HCT116 (cell line): ENCODE measurements around the gene CNST. TPM values are rescaled to one million over a fixed set of nuclear protein-coding genes. Genes with fewer than 3 reads are reported as not detected.

ENCODE experiments used
- ATAC-seq: fragments of 200-7000 bp; cut with Tn5 transposase; 2 replicates; pipeline ENCODE4 v1.9.1; 2020; ENCODE audit warnings: mild to moderate bottlenecking, moderate library complexity
- BruUV-seq: library from RNA; stranded (reverse); fragments of 400-500 nt; replicated peaks from 2 replicates; lab custom pipeline; 2021; lab: Mats Ljungman, UMichigan
- CTCF ChIA-PET: fragments of 300-600 bp; sonication (Branson Sonifier 250); formaldehyde crosslinking; loops from one replicate; lab custom pipeline; 2021; ENCODE audit warnings: antibody characterized with exemption; lab: Charles Lee
- POLR2A ChIA-PET: fragments of 300-600, 350-600 bp; sonication (Branson Sonifier 250); formaldehyde crosslinking; loops from one replicate; lab custom pipeline; 2021; ENCODE audit warnings: antibody characterized with exemption; lab: Charles Lee
- RAD21 ChIA-PET, 2 experiments: fragments of 300-600 bp; sonication (Branson Sonifier 250); formaldehyde crosslinking; loops; one replicate each; lab custom pipeline; 2023; ENCODE audit warnings: low total read pairs in 2 of 2; ENCODE audit not compliant: uncharacterized antibody in 2 of 2, unreplicated experiment in 2 of 2, low non-redundant PET in 1 of 2; lab: Charles Lee
- DNase-seq: peaks from one replicate; pipeline ENCODE4 v3.0.0-alpha.2; 2010; ENCODE audit warnings: low read depth, low spot score
- H2AFZ ChIP-seq: fragments of 200-600 bp; shearing (Covaris generic), sonication (generic); 2 replicates; pipeline ENCODE4 v1.6.1; 2017; ENCODE audit warnings: low read depth, mixed run types, mixed read lengths, antibody characterized with exemption, low read length; ENCODE audit not compliant: poor library complexity, severe bottlenecking
- H3K27ac ChIP-seq: 2 replicates; pipeline ENCODE4 v1.5.1; 2012; ENCODE audit warnings: low read depth, low read length
- H3K27me3 ChIP-seq: fragments of 200-600 bp; sonication (generic); 2 replicates; pipeline ENCODE4 v1.6.1; 2016; ENCODE audit warnings: mixed run types, low read length, mixed read lengths; ENCODE audit not compliant: insufficient read depth
- H3K36me3 ChIP-seq, 2 experiments: fragments of 200-500 bp in 1 of 2; fragments of 200-600 bp in 1 of 2; sonication (Bioruptor generic) in 1 of 2; sonication (generic) in 1 of 2; 2 replicates each; pipeline versions ENCODE4 v1.5.1 to v1.6.1; 2014 to 2016; ENCODE audit warnings: low read length in 2 of 2, inconsistent platforms in 1 of 2, mixed read lengths in 1 of 2, mixed run types in 1 of 2; ENCODE audit not compliant: insufficient read depth in 2 of 2, control insufficient read depth in 1 of 2
- H3K4me1 ChIP-seq, 2 experiments: fragments of 200-600 bp in 1 of 2; sonication (generic) in 1 of 2; 2 replicates each; pipeline versions ENCODE4 v1.5.1 to v1.6.1; 2012 to 2017; ENCODE audit warnings: low read length in 2 of 2, inconsistent platforms in 1 of 2, mild to moderate bottlenecking in 1 of 2, mixed read lengths in 1 of 2, mixed run types in 1 of 2, moderate library complexity in 1 of 2; ENCODE audit not compliant: insufficient read depth in 2 of 2, control insufficient read depth in 1 of 2
- H3K4me2 ChIP-seq: fragments of 200-600 bp; sonication (generic); 2 replicates; pipeline ENCODE4 v1.6.1; 2017; ENCODE audit warnings: mixed run types, low read length, mixed read lengths
- H3K4me3 ChIP-seq, 2 experiments: fragments of 200-600 bp in 1 of 2; sonication (generic) in 1 of 2; replicated peaks in 1 of 2; 2 replicates each; pipeline ENCODE4 v1.5.1; 2011 to 2016; ENCODE audit warnings: low read length in 2 of 2, control low read depth in 1 of 2, low read depth in 1 of 2, mild to moderate bottlenecking in 1 of 2, mixed read lengths in 1 of 2, mixed run types in 1 of 2
- H3K79me2 ChIP-seq: fragments of 200-600 bp; sonication (generic); 2 replicates; pipeline ENCODE4 v1.6.1; 2017; ENCODE audit warnings: mild to moderate bottlenecking, mixed run types, low read length, moderate library complexity, mixed read lengths; ENCODE audit not compliant: insufficient read depth
- H3K9ac ChIP-seq: fragments of 200-600 bp; sonication (generic); 2 replicates; pipeline ENCODE4 v1.6.1; 2016; ENCODE audit warnings: low read length, mixed read lengths
- H3K9me2 ChIP-seq: fragments of 200-600 bp; sonication (generic), shearing (Covaris generic); 2 replicates; pipeline ENCODE4 v1.6.1; 2017; ENCODE audit warnings: mixed run types, mild to moderate bottlenecking, moderate library complexity; ENCODE audit not compliant: insufficient read depth
- H3K9me3 ChIP-seq, 2 experiments: fragments of 200-500 bp in 1 of 2; fragments of 200-600 bp in 1 of 2; sonication (Bioruptor generic) in 1 of 2; sonication (generic) in 1 of 2; 2 replicates each; pipeline ENCODE4 v1.6.1; 2014 to 2017; ENCODE audit warnings: low read length in 2 of 2, mixed read lengths in 2 of 2, inconsistent platforms in 1 of 2, low read depth in 1 of 2, mild to moderate bottlenecking in 1 of 2, mixed run types in 1 of 2, moderate library complexity in 1 of 2; ENCODE audit not compliant: control insufficient read depth in 1 of 2, insufficient read depth in 1 of 2
- H4K20me1 ChIP-seq: fragments of 200-600 bp; sonication (generic), shearing (Covaris generic); 2 replicates; pipeline ENCODE4 v1.6.1; 2017; ENCODE audit warnings: mixed run types, mild to moderate bottlenecking, moderate library complexity; ENCODE audit not compliant: insufficient read depth
- ATF3 ChIP-seq: IDR thresholded peaks from 2 replicates; pipeline ENCODE4 v1.6.1; 2012
- CBX3 ChIP-seq: IDR thresholded peaks from 2 replicates; pipeline ENCODE4 v1.6.1; 2012; ENCODE audit warnings: low read depth
- CEBPB ChIP-seq: IDR thresholded peaks from 2 replicates; pipeline ENCODE4 v1.6.1; 2012; ENCODE audit warnings: low read depth
- EGR1 ChIP-seq: IDR thresholded peaks from 2 replicates; pipeline ENCODE4 v1.6.1; 2012; ENCODE audit warnings: low read depth
- FOSL1 ChIP-seq: IDR thresholded peaks from 2 replicates; pipeline ENCODE4 v1.6.1; 2012; ENCODE audit warnings: low read depth
- JUND ChIP-seq: IDR thresholded peaks from 2 replicates; pipeline ENCODE4 v1.6.1; 2012
- RAD21 ChIP-seq: IDR thresholded peaks from 2 replicates; pipeline ENCODE4 v1.6.1; 2012; ENCODE audit warnings: low read depth, mild to moderate bottlenecking
- SRF ChIP-seq: IDR thresholded peaks from 2 replicates; pipeline ENCODE4 v1.6.1; 2012; ENCODE audit warnings: low read depth
- TCF7L2 ChIP-seq: IDR thresholded peaks from 2 replicates; pipeline ENCODE4 v1.7.0; 2011; ENCODE audit warnings: borderline replicate concordance, inconsistent platforms; ENCODE audit not compliant: insufficient read depth, insufficient read length; ENCODE audit errors: extremely low read depth
- YY1 ChIP-seq: IDR thresholded peaks from 2 replicates; pipeline ENCODE4 v1.6.1; 2011; ENCODE audit warnings: low read length, low read depth, moderate library complexity, mild to moderate bottlenecking; ENCODE audit not compliant: insufficient replicate concordance; ENCODE audit errors: extremely low read depth
- ZBTB33 ChIP-seq: IDR thresholded peaks from 2 replicates; pipeline ENCODE4 v1.6.1; 2011; ENCODE audit warnings: mild to moderate bottlenecking, low read length, moderate library complexity; ENCODE audit not compliant: insufficient replicate concordance; ENCODE audit errors: extremely low read depth
- intact Hi-C: fragments of 100-400 bp; cut with micrococcal nuclease; formaldehyde crosslinking; loops from 2 replicates; pipeline ENCODE4 v1.10.0; 2022
- total RNA-seq: library from RNA; stranded (reverse); gene quantifications from one replicate; pipeline ENCODE4 v1.2.1, GENCODE V29; 2021; ENCODE audit not compliant: unreplicated experiment

Gene CNST
- total RNA-seq, 1 experiment from 2014 or later, result 13.5 TPM

DNA sequence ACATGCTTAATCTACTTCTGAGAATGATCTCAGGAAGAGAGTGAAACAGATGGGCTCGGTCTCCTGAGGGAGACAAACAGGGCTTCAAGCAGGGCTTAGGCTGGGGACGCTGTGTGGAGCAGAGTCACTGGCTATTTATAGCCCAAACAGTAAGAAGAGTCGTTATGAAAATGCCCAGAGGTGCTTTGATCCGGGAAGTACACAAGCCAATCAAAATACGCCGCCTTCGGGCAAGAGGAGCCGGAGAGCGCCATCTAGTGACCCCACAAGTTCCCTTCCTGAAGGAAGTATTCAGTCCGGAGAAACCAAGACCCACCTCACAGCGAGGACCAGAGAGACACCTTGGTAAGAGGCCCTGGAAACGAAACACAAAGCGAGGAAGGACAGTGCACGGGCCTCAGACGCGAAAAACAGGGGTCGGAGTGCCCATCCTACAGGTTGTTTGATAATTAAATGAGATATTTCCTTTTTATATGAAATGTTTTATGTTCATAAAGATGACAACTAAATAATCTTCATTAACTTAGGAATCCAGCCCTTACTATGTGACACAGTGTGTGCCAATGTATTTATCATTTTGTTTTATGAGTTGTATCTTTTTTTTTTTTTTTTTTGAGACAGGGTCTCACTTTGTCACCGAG, 133.0 kb downstream of the CNST start (continued):
- no peak for TF ChIP-seq ZBTB33
- no peak for TF ChIP-seq SRF

DNA sequence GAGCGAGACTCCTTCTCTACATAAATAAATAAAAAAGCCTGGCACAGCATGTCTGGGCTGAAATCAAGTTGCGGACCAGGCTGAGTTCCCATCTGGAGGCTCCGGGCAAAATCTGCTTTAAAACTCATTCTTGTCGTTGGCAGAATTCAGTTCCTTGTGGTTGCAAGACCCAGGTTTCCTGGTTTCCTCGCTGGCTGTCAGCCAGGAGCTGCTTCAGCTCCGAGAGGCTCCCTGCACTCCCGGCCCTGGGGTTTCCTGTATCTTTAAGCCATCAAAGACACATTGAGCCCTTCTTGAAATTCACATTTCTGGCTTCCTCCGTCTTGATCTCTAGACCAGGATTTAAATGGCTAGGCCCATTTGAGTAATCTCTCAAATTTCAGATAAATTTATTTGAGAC, 137.3 kb downstream of the CNST start:
- CTCF ChIA-PET, result no interaction called here

More for the DNA sequence above, 137.3 kb downstream of the CNST start:
- no TSS peak for BruUV-seq
- no peaks in the 10 kb centered on the region for H3K9me3 ChIP-seq
- H3K9ac ChIP-seq, result no peak overlapping the region
- ChIA-PET RAD21 (no interaction called here), POLR2A (no interaction called here)
- H3K4me2 ChIP-seq, result no peak overlapping the region
- H3K27ac ChIP-seq, result no peak overlapping the region
- intact Hi-C loops, result no loop called here
- DNase-seq (no peak), ATAC-seq (no peak)
- no peak overlapping the region for H3K4me3 ChIP-seq
- no peaks in the 10 kb centered on the region for H3K27me3 ChIP-seq
- no peak overlapping the region for H2AFZ ChIP-seq
- H3K4me1 ChIP-seq, result peaks cover 3 to 11% of the 10 kb centered on the region in 2 experiments; a peak in 3 of 4 replicates
- no peaks in the 10 kb centered on the region for H3K36me3 ChIP-seq
- no peak for TF ChIP-seq CBX3
- TF ChIP-seq SRF, result no peak
- TF ChIP-seq RAD21, result no peak
- TF ChIP-seq YY1, result no peak
- TF ChIP-seq EGR1, result no peak
- no peak for TF ChIP-seq JUND
- TF ChIP-seq ATF3, result no peak
- no peak for TF ChIP-seq TCF7L2
- no peak for TF ChIP-seq FOSL1
- no peak for TF ChIP-seq CEBPB
- no peaks in the 10 kb centered on the region for H3K9me2 ChIP-seq
- H3K79me2 ChIP-seq, result no peaks in the 10 kb centered on the region
- no peaks in the 10 kb centered on the region for H4K20me1 ChIP-seq
